Smooth muscle cell (in vitro differentiated cells): Measurements from ENCODE around the gene FSIP1. TPM values are rescaled to one million over a fixed set of nuclear protein-coding genes. Genes with fewer than 3 reads are reported as not detected.

ENCODE experiments used
- DNase-seq: peaks from one replicate; lab custom pipeline; 2025; ENCODE audit not compliant: unreplicated experiment; lab: John Stamatoyannopoulos, UW
- H2AFZ ChIP-seq: fragments of 200-600 bp; sonication (generic); 2 replicates; pipeline ENCODE4 v1.6.0; 2016; ENCODE audit warnings: antibody characterized with exemption, low read depth, mild to moderate bottlenecking
- H3F3A ChIP-seq: fragments of 200-600 bp; sonication (generic); 2 replicates; pipeline ENCODE4 v1.6.0; 2017; ENCODE audit warnings: antibody characterized with exemption, low read depth
- H3K27ac ChIP-seq: fragments of 200-600 bp; sonication (generic); 2 replicates; pipeline ENCODE4 v1.5.1; 2016; ENCODE audit warnings: low read depth, mild to moderate bottlenecking
- H3K27me3 ChIP-seq: fragments of 200-600 bp; sonication (generic); 2 replicates; pipeline ENCODE4 v1.6.1; 2016; ENCODE audit warnings: low read depth, mild to moderate bottlenecking
- H3K36me3 ChIP-seq: fragments of 200-600 bp; sonication (generic); 2 replicates; pipeline ENCODE4 v1.5.1; 2016; ENCODE audit warnings: low read depth
- H3K4me1 ChIP-seq: fragments of 200-600 bp; sonication (generic); 2 replicates; pipeline ENCODE4 v1.5.1; 2016; ENCODE audit warnings: low read depth
- H3K4me2 ChIP-seq: fragments of 200-600 bp; sonication (generic); 2 replicates; pipeline ENCODE4 v1.6.0; 2016; ENCODE audit warnings: mild to moderate bottlenecking
- H3K4me3 ChIP-seq: fragments of 200-600 bp; sonication (generic); 2 replicates; pipeline ENCODE4 v1.5.1; 2016; ENCODE audit warnings: mild to moderate bottlenecking
- H3K79me2 ChIP-seq: fragments of 200-600 bp; sonication (generic); 2 replicates; pipeline ENCODE4 v1.6.0; 2016; ENCODE audit warnings: low read depth, mild to moderate bottlenecking
- H3K9ac ChIP-seq: fragments of 200-600 bp; sonication (generic); 2 replicates; pipeline ENCODE4 v1.6.0; 2016; ENCODE audit warnings: low read depth
- H3K9me3 ChIP-seq: fragments of 200-600 bp; sonication (generic); replicated peaks from 2 replicates; pipeline ENCODE4 v1.5.1; 2016; ENCODE audit warnings: low read depth
- H4K20me1 ChIP-seq: fragments of 200-600 bp; sonication (generic); 2 replicates; pipeline ENCODE4 v1.6.0; 2016; ENCODE audit warnings: low read depth
- CTCF ChIP-seq: fragments of 200-600 bp; sonication (generic); IDR thresholded peaks from 2 replicates; pipeline ENCODE4 v1.5.1; 2017; ENCODE audit warnings: borderline replicate concordance, mild to moderate bottlenecking, antibody characterized with exemption; ENCODE audit not compliant: insufficient read depth, poor library complexity, severe bottlenecking
- WGBS: methylation state at CpG from one replicate; pipeline ENCODE4 v1.1.7; 2016; ENCODE audit warnings: low lambda C conversion rate; 5-methylcytosine and 5-hydroxymethylcytosine counted together
- polyA plus RNA-seq: library from polyadenylated mRNA; unstranded; fragments of >200 nt; fragmentation: Nextera tagmentation; extraction: Ambion mirVana; gene quantifications from 2 replicates; pipeline ENCODE4 v1.2.1, GENCODE V29; 2016
- total RNA-seq: library from RNA; depleted of rRNA; stranded (reverse); fragments of >200 nt; gene quantifications from 2 replicates; pipeline ENCODE4 v1.2.3, GENCODE V29; 2014

FSIP1 gene
- total and polyA plus RNA-seq, 2 experiments from 2014 or later = 0.13 to 0.43 TPM

GRCh38 chr15:39608185-39609139 is 174.2 kb downstream of the FSIP1 start:
- DNase-seq = no peak
- Histone ChIP-seq H3F3A (no peaks in the 10 kb centered on the region), H3K27me3 (no peaks in the 10 kb centered on the region), H3K4me1 (no peaks in the 10 kb centered on the region), H3K4me3 (no peak overlapping the region), H3K36me3 (no peaks in the 10 kb centered on the region), H3K4me2 (no peak overlapping the region), H3K9ac (no peak overlapping the region), H2AFZ (no peak overlapping the region), H4K20me1 (no peaks in the 10 kb centered on the region), H3K27ac (no peak overlapping the region), H3K9me3 (peaks cover 9% of the 10 kb centered on the region), H3K79me2 (no peaks in the 10 kb centered on the region)
- WGBS = 92% methylated on average over 2 of the region's 2 CpGs
- TF ChIP-seq CTCF = no peak

- no peak overlapping the region for H3K4me2 ChIP-seq
- H4K20me1 ChIP-seq = no peaks in the 10 kb centered on the region
- no peaks in the 10 kb centered on the region for H3K36me3 ChIP-seq
- no peaks in the 10 kb centered on the region for H3F3A ChIP-seq
- H3K4me1 ChIP-seq = no peaks in the 10 kb centered on the region
- no peak overlapping the region for H3K9ac ChIP-seq
- H3K9me3 ChIP-seq = no peaks in the 10 kb centered on the region
- DNase-seq = no peak
- no peak overlapping the region for H2AFZ ChIP-seq
- no peak overlapping the region for H3K27ac ChIP-seq
- TF ChIP-seq CTCF = no peak
- H3K79me2 ChIP-seq = no peaks in the 10 kb centered on the region
- 64% methylated on average over 1 of the region's 1 CpG for WGBS
- H3K27me3 ChIP-seq = no peaks in the 10 kb centered on the region
- no peak overlapping the region for H3K4me3 ChIP-seq
Measured at GRCh38 chr15:39605146-39605545, 177.5 kb downstream of the FSIP1 start.

- no peak for DNase-seq
- 64% methylated on average over 5 of the region's 5 CpGs for WGBS
- no peak overlapping the region for H3K4me2 ChIP-seq
- H3K79me2 ChIP-seq = no peaks in the 10 kb centered on the region
- H3K9me3 ChIP-seq = no peaks in the 10 kb centered on the region
- H2AFZ ChIP-seq = no peak overlapping the region
- H3K4me3 ChIP-seq = no peak overlapping the region
- no peak overlapping the region for H3K27ac ChIP-seq
- no peaks in the 10 kb centered on the region for H3K4me1 ChIP-seq
- peak; percentile 20 for TF ChIP-seq CTCF
- no peaks in the 10 kb centered on the region for H4K20me1 ChIP-seq
- H3K9ac ChIP-seq = no peak overlapping the region
- H3K36me3 ChIP-seq = no peaks in the 10 kb centered on the region
- peaks cover 10% of the 10 kb centered on the region for H3F3A ChIP-seq
- H3K27me3 ChIP-seq = no peaks in the 10 kb centered on the region
Measured at GRCh38 chr15:39602143-39602542, 180.5 kb downstream of the FSIP1 start.
